GM21529 (cell line): ENCODE results near the gene AASDHPPT.
A peak's percentile ranks its signal among the peaks of the same experiment; 100 is the strongest.

Experiments used
- ATAC-seq: cut with Tn5 transposase; IDR thresholded peaks from one replicate; pipeline ENCODE4 v1.9.1; 2021; ENCODE audit not compliant: unreplicated experiment

Gene AASDHPPT

GRCh38 chr11:106082096-106082495 is 4.6 kb downstream of the AASDHPPT start:
- no peak for ATAC-seq

DNA sequence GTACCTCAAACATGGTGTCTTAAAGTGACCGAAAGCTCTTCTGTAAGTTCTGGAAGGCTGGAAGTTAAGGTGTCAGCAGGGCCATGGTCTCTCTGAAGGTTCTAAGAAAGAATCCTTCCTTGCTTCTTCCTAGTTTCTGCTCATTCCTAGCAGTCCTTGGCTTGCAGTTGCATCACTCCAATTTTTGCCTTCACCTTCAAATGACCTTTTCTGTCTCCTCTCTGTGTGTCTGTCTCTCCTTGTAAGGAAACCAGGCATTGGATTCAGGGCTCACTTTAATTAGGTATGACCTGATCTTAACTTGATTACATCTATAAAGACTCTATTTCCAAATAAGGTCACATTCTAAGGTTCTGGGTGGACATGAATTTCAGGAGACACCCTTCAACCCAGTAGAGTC is 8.7 kb downstream of the AASDHPPT start:
- no peak for ATAC-seq

- no peak for ATAC-seq
Measured at GRCh38 chr11:106086850-106087249, 9.4 kb downstream of the AASDHPPT start.

GRCh38 chr11:106087815-106088435 is 10.5 kb downstream of the AASDHPPT start:
- ATAC-seq, result no peak

GRCh38 chr11:106088896-106089295 is 11.4 kb downstream of the AASDHPPT start:
- ATAC-seq, result no peak

DNA sequence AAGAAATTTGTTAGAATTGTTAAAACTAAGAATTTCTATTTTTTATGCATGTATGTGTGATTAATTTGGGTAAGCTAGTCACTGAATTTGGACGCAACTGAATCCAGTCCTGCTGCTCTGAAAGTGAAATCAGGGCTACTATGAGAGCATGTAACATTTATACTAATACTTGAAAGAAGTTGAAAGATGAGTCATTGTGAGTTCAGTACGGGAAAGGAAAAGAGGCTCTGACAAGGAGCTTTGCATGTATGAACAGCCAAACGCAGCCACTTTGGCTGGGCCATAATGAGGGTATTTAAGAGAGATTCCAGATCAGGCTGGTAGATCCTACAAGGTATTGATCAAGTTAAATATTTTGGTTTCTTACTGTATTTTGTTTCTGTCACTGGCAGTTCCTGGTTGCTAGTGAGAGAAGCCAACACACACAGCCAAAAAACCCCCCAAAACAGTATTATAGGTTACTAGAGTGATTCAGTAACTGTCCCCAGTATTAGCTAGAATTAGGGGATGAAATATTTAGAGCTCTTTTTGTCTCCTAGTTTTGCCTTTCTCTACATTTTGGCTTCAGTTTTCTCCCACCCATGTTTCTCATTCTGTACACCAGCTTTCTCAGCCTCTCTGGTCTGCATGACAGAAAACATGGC is 14.1 kb downstream of the AASDHPPT start:
- peak; percentile 99 for ATAC-seq

GRCh38 chr11:106092446-106092845 is 15.0 kb downstream of the AASDHPPT start:
- peak; percentile 24 for ATAC-seq

DNA sequence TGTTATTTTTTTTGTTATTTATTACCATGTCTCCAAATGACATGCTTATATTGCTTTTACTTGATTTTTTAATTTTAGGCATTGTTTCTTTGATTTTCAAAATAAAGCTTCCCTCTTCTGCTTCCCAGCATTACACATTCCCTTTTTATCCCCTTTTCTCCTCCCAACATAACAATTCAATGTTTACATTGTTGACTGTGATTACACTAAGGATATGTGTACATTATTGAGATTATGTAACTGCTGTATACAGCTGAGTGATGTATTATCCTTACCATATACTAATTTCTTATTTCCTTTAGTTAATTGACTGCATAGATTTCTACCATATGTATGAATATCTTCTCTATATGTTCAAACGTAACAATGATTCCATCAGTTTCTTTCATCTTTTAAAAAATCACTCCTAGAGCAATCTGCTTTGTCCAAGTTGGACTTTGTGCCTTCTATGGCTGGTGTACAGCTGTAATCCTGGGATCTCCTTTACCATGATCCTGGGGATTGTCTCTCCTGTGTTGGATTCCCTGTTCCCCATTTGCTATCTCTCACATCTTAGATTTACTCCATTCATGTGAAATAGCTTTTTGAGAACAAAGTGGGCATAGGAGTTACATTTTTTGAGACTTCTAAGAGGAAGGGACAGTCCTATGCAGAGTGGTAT is 21.6 kb downstream of the AASDHPPT start:
- ATAC-seq, result no peak

DNA sequence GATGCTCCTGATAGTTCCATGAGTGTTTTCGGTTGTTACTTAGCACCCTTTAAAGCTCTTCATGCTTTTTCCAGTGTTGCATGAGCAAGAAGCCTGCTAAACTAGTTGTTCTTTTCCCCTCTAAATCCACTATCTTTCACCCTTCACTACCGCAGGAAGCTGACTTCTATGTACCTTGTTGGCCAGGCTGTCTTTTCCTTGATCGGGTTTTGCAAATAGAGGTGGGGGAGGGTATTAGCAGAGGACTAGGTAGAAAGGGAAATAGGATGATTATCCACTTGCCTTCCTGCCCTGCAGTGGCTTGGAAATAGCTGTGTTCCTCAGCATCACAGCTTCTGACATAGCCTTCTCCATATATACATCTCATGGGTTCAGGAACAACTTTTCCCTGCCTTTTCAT is 23.9 kb downstream of the AASDHPPT start:
- ATAC-seq, result no peak

GRCh38 chr11:106101819-106102218 is 24.4 kb downstream of the AASDHPPT start:
- no peak for ATAC-seq

- no peak for ATAC-seq
Measured at GRCh38 chr11:106105986-106106385, 28.5 kb downstream of the AASDHPPT start.

GRCh38 chr11:106121570-106122320 is 44.3 kb downstream of the AASDHPPT start:
- ATAC-seq, result no peak

DNA sequence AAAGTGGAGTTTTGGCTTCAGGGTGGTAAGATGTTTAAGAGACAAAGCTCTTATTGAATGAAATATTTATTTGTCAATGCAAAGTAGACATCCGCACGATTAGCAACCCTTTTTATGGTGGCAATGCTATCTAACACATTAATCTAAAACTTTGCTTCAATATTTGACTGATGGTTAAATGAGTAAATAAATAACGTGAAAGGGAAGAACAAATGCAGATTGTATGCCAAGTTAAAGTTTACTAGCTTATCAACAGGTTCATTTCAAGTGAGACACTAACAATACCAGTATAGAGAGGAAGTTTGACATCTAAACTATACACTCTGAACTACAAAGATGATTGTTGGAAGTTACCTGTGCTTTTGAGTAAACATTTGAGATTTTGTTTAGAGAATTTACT is 50.1 kb downstream of the AASDHPPT start:
- ATAC-seq, result no peak

DNA sequence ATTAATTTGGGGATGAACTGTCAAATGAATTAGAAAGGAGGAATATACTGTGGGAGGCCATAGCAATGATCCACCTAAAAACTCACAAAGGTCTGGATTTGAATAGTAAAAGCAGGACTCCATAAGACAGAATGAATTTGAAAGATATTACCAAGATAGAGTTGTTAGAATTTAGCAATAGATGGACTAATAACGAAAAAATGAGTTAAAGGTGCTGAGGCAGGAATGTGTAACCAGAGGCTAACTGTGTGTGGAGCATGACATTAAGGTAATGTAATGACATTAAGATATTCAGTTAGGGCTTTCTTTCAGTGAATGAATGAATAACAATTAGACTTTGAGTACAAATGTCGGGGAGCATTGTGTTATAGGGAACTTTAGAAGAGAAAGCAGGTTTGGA is 51.3 kb downstream of the AASDHPPT start:
- ATAC-seq, result no peak

- ATAC-seq, result no peak
Measured at GRCh38 chr11:106131998-106132397, 54.5 kb downstream of the AASDHPPT start.

DNA sequence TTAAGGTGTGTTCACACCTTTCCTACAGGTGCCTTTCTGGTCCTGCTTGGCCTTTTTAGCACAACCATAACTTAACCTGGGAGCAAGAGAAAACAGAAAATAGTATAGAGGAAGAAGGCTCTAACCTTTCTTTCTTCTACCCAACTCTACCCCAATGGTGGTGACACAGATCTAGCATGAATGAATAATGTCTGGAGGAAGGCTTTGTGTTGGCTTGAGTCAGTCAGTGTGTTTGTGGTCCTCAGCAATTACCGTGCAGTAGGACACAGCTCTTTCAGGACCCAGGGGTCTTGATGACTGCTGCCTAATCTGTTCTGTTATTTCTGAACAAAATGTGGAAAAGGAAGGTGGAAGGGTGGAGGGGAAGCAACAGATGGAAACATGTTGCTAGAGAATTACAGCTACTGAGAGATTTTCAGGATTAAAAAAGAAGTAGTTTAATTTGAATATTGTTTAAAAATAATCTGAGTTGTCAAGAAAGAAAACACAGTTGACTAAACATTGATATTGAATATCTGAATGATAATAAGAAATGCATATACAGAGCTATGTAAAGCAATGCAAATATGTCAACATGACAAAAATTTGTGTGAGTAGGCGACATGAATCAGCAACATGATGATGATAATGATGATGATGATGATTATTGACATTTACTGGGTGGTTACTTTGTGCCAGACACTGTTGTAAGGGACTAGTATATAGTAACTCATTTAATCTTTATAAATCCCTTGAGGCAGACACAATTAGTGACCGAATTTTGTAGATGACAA is 55.3 kb downstream of the AASDHPPT start:
- ATAC-seq, result no peak

DNA sequence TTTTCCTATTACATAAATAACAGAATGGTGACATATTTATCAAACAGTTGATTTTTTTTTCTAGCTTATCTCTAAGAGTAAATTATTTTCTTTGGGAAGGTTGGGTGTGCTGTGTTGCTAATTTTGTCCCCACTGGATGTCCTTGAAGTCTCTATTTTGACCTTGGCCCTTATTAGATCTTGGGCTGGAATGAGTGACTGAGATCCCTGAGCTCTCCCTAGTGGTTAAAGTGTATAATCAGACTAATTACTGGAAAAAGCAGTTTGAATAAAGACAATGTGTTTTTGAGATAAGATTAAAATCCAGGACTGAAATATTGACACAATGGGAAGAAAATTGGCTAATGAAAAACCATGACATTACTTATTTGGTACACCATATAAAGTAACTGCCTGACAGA is 56.1 kb downstream of the AASDHPPT start:
- ATAC-seq, result peak; percentile 59

DNA sequence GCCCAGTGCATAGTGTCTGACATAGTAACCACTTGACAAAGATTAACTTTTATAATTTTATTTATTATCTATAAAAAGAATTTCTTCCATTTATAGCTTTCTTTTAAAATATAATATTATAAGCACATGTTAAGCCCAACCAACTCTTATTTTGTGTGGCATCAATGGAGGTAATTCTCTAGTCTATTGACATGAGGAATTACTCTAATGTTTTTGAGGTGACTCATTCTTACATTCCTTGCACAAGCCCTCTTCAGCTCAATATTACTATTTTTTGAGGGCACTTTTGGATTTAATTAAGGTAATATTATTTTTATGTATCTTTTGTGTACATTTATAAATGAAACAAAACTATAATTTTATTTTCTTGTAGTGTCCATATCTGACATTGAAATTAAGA is 59.6 kb downstream of the AASDHPPT start:
- ATAC-seq, result no peak

- no peak for ATAC-seq
Measured at GRCh38 chr11:106137758-106138157, 60.3 kb downstream of the AASDHPPT start.
